ENCODE results near the gene HCLS1.
"Not testable (repeated sequence)": the region's sequence is repeated elsewhere in the genome, so short reads cannot be mapped to it uniquely, and the experiment has no call there.

The HCLS1 gene

DNA sequence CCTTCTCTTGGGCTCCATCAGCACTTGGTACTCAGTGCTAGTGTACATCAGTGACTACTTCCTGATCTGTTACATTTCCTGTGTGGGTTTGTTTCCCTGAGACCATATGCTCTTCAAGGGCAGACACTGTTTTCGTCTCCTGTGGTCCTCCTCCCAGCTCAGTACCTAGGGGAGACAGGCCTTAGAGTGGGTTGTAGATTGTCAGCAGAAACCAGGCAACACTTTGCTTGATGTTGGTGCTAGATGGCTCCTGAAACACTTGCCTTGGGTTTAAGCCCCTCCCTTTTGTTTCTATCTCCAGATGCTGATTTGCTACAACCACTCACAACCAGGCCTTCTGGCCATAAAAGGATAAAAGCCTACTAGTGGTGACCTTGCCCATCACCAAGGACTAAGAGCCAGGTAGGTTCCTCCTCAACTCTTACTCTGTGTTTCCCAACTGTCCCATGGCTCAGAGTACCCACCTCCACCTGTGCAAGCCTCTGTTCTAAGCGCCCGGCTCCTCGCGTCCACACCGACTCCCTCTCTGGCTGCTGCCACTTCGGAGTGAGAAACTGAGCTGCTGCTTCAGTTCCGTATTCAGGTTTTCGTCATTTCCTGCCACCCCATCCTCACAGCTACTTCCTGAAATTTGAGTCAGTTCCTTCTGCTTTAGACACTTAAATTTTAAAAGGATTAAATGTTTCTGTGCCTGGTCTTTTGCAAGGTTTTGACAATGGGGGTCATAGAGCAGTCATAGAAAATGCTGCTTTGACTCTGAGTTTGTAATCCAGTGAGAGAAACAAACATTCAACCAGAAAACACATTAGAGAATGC, at the start of gene HCLS1:
Gene HCLS1, minus strand, starts transcription at position 548 of the 816 bp plus-strand sequence. CDS start 2,556 bp downstream, outside the sequence.
- DNase-seq (ENCODE audit: low read depth): peak; percentile 69

- DNase-seq (ENCODE audit: low read depth): no peak
These were observed 49.6 kb upstream of the HCLS1 start for GRCh38 chr3:121710347-121710746.

- no peak for DNase-seq (ENCODE audit: low read depth)
These were observed 47.0 kb upstream of the HCLS1 start for GRCh38 chr3:121707531-121708273.

DNA sequence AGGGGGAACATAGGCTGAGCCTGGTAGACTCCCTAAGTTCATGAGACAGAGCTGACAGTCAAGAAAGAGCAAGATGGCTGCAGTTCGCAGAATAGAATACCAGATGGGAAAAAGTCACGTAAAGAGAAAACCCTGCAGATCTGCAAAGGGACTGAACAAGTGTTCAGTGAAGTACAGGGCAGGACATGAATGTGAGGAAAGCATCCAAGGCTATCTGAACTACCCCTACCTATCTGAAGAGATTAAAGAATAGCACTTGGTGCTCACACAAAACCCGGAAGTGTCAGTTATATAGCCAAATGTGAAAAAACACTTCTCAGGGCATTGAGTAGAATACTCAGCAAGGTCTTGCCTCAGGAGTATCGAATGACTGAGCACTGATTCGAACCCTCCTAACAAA, 44.8 kb upstream of the HCLS1 start:
- DNase-seq (ENCODE audit: low read depth): no peak

GRCh38 chr3:121703973-121704372, 43.3 kb upstream of the HCLS1 start:
- no peak for DNase-seq (ENCODE audit: low read depth)

GRCh38 chr3:121698901-121699300, 38.2 kb upstream of the HCLS1 start:
- DNase-seq (ENCODE audit: low read depth): no peak

DNA sequence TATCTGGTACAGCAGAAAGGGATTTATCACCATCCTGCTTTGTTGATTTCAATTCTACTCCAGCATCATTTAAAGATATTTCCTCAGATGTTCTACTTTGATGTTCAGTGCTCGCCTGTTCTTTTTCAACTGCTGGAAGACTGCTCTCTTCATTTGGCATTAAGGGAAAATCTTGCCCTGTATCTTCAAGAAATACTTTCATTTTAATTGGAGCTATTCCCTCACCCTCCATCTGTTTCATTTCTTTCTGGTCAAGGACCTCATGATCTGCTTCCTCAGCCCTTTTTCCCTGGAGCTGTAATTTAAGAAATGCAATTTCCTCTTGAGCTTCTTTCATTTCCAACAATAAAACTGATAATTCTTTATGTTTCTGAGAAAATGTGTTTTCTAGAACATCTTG, 37.8 kb upstream of the HCLS1 start:
- DNase-seq (ENCODE audit: low read depth): no peak

GRCh38 chr3:121696186-121696585, 35.5 kb upstream of the HCLS1 start:
- peak; percentile 39 for DNase-seq (ENCODE audit: low read depth)

DNA sequence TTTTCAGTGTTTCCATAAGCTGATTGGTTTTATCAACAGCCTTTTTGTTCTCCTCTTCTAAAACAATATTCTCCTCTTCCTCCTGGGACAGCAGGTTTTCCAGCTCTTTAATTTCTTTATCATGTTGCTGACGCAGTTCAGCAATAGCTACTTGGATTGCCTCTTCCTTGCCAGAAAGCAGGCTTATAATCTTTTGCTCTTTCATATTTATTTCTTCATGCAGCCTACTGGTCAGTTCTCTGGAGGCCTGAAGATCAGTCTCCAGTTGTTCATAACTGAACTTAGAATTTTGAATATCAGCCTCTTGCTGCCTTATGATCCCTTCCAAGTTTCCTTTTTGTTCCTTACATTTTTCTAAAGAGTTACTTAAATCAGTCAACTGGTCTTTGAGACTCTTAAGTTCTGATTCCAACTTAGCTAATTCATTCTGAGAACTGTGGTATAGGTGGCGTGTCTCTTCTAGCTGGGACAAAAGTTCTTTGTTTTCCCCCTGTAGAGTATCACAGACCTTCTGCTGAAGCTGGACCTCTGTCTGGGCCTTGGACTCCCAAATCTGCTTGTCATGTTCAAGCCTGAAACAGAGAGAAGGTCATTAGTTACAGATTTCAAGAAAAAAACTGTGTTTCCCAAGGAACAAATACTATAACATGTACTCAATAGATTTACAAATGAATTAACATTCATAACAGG, 31.5 kb upstream of the HCLS1 start:
- DNase-seq (ENCODE audit: low read depth): no peak

- no peak for DNase-seq (ENCODE audit: low read depth)
These were observed 30.2 kb upstream of the HCLS1 start for GRCh38 chr3:121690777-121691405.

DNA sequence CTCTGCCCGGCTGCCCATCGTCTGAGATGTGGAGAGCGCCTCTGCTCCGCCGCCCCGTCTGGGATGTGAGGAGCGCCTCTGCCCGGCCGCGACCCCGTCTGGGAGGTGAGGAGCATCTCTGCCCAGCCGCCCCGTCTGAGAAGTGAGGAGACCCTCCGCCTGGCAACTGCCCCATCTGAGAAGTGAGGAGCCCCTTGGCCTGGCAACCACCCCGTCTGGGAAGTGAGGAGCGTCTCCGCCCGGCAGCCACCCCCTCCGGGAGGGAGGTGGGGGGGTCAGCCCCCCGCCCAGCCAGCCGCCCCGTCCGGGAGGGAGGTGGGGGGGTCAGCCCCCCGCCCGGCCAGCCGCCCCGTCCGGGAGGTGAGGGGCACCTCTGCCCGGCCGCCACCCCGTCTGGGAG, 28.0 kb upstream of the HCLS1 start:
- DNase-seq (ENCODE audit: low read depth): not testable (repeated sequence)

GRCh38 chr3:121681792-121682191, 21.1 kb upstream of the HCLS1 start:
- DNase-seq (ENCODE audit: low read depth): no peak

DNA sequence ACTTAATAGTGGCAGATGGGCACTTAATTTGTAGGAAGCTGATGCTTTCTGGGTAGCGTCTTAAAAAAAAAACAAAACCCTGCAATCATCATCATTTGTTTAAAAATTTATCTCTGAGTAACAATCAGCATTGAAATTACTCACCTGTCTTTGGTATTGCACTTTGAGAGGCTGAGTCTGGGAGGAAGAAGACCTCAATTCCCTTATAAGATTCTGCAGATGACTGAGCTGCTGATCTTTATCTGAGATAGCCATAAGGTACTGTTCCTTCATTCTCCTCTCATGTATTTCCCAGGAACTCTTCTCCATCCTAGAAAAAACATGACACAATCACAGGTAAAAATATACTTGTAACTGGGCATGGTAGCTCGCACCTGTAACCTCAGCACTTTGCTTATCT, 16.4 kb upstream of the HCLS1 start:
- DNase-seq (ENCODE audit: low read depth): no peak

DNA sequence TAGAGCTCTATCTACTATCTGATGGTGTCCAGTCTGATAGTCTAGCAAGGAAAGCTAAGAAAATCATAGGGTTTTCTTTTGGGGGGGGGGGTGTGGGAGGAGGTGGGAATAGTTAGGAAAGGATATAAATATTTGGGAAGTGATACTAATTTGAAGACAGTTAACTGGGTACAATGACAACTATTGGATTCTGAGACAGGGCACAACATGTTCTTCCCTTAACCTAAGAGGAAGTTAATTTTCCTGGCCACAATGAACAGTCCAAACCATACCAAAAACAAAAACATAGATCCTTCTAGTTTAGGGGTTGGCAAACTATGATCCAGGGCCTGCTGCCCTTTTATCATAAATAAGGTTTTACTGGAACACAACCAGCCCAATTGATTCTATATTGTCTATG, 10.0 kb upstream of the HCLS1 start:
- no peak for DNase-seq (ENCODE audit: low read depth)

- no peak for DNase-seq (ENCODE audit: low read depth)
These were observed 6.6 kb upstream of the HCLS1 start for GRCh38 chr3:121667333-121667732.

DNA sequence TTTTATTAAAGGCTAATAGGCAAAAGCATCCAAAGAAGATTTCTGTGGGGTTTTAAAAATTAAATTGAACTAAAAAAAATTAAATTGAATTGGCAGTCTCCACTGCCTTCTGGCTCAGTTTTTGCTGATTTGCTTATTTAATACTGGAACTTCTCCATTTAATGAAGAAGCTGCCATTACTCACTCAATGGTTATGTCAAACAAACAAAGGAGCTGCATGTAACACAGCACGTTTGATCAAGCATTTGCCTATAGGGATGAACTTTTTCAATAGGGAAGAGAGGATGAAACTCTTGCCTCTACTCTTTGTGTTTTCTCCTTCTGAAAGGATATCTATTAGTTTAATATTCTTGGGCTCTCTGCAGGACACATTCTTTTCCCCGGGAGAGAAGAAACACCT, 4.8 kb upstream of the HCLS1 start:
- no peak for DNase-seq (ENCODE audit: low read depth)

DNA sequence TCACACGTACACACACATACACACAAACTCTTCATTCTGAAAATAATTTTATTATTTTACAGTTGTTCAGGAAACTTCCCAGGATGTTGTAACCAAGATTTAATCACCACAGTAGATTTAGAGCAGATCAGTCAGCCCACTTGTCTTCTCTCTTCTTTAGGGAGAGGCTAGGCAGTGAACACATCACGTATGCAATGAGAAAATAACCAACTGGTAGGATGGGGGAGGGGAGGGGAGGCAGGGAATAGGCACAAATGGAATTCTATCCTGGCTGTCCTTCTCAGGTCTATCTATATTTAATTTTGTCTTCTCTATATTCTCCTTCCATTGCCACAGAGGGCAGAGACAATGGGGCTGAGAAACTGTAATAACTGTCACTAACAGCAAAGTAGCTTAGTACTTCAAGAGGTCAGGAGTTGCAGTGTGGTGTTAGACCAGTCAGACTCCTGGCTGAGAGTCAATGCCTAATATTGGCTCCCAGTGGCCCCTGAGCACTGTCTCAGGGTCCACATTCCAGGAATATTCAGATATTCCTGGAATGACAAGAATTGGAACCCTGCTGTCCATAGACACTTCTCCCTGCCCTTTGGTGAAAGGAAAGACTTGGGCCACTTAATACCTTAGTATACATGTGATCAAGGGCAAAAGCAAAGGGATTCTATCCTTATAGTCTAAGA, 2.6 kb upstream of the HCLS1 start:
- no peak for DNase-seq (ENCODE audit: low read depth)

DNA sequence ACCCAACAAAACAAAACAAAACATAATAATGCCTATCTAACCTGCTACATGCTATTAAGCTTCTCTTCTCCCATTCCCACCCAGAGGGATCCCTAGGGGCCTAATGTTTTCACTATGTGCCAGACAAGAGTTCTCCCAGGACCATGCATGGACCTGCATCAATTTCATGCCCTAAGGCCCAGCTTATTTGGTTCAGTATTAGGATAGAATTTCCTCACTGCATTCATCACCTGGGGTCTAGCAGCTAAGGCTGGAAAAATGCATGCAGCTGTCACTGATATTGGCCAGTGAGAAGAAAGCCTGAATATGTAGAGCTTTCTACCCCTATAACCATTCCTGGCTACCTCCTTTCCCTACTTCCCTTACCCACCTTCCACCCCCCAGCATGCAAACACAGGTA, 2.0 kb upstream of the HCLS1 start:
- no peak for DNase-seq (ENCODE audit: low read depth)

DNA sequence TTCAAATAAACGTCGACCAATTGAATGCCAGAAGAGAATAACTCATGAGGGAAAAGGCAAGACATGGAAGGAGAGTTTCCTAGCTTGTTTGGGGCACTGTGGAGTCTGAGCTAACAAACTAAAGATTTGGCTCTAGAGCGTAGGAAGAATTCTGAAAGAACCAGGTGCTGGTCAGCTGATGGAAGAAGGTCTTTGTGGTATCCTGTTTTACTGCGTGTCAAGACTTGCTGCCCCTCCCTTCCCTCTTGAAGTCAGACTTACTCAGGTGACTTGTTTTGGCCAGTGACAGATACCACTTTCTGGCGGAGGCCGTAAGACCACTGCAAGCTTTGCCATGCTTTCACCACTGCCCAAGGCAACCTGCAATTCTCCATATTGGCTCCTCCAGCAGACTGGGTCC, 673 bp upstream of the HCLS1 start:
- DNase-seq (ENCODE audit: low read depth): no peak

- no peak for DNase-seq (ENCODE audit: low read depth)
These were observed 1.1 kb downstream of the HCLS1 start for GRCh38 chr3:121659586-121659985.

DNA sequence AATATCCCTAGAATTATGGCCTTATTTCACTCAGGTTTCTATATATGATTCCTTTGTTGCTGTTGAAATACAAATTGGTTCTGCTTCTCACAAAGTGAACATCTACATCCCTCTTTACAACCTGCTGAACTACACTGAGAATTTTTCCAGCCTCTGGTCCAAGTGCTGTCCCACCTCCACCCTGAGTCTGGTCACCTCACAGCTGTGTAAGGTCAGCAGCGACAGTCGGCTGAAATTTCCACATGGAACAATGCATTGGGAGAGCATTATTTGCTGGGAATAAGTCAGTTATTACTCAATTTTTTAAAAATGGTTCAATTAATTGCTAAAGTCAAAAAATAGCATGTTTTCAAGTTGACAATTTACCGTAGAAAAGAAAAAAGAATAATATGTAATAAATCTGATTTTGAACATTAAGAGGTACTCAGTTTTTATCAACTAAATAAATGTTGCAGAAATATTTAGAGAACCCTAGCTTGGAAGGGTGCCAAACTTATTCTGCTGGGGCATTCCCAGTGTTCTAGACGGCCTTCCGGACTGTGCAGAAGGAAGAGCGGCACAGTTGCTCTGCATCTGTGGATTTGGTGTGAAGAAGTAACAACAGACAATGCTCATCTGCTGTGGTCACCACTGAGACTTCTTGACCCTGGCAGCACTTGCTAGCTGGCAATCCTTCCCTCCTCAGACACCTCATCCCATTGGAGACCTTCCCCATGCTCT, 1.8 kb downstream of the HCLS1 start:
- DNase-seq (ENCODE audit: low read depth): no peak
